PC-9 (cell line): ENCODE measurements around the gene PLA2G2C.

ENCODE experiments used
- CTCF ChIP-seq: fragments of 200-600 bp; sonication (generic); conservative IDR thresholded peaks from 2 replicates; pipeline ENCODE4 v1.6.1; 2017; ENCODE audit warnings: mixed run types, antibody characterized with exemption, mild to moderate bottlenecking, moderate library complexity
- EZH2 ChIP-seq: fragments of 200-600 bp; sonication (generic); IDR thresholded peaks from 2 replicates; pipeline ENCODE4 v1.8.0; 2017; ENCODE audit warnings: antibody characterized with exemption, low read depth

GRCh38 chr1:20189664-20190063 lies 3.3 kb upstream of the PLA2G2C start:
- TF ChIP-seq CTCF (no peak), EZH2 (no peak)
